ENCODE data around the gene KCNJ1.

The KCNJ1 gene

GRCh38 chr11:128900468-128900867 lies 33.4 kb upstream of the KCNJ1 start:
- no peak overlapping the region for H3K4me3 ChIP-seq (ENCODE audit: low read length)
- DNase-seq (ENCODE audit: low read depth), result no peak
- no peak for TF ChIP-seq CTCF (conservative IDR thresholded peaks at IDR 0.05; ENCODE audit: low read depth, low read length)

GRCh38 chr11:128898580-128899344 lies 31.7 kb upstream of the KCNJ1 start:
- no peak for DNase-seq (ENCODE audit: low read depth)
- TF ChIP-seq CTCF (conservative IDR thresholded peaks at IDR 0.05; ENCODE audit: low read depth, low read length), result no peak
- no peak overlapping the region for H3K4me3 ChIP-seq (ENCODE audit: low read length)

GRCh38 chr11:128897826-128898225 lies 30.7 kb upstream of the KCNJ1 start:
- no peak overlapping the region for H3K4me3 ChIP-seq (ENCODE audit: low read length)
- no peak for DNase-seq (ENCODE audit: low read depth)
- no peak for TF ChIP-seq CTCF (conservative IDR thresholded peaks at IDR 0.05; ENCODE audit: low read depth, low read length)

GRCh38 chr11:128896356-128896755 lies 29.3 kb upstream of the KCNJ1 start:
- no peak overlapping the region for H3K4me3 ChIP-seq (ENCODE audit: low read length)
- DNase-seq (ENCODE audit: low read depth), result no peak
- TF ChIP-seq CTCF (conservative IDR thresholded peaks at IDR 0.05; ENCODE audit: low read depth, low read length), result no peak

GRCh38 chr11:128895526-128895925 lies 28.4 kb upstream of the KCNJ1 start:
- no peak overlapping the region for H3K4me3 ChIP-seq (ENCODE audit: low read length)
- no peak for DNase-seq (ENCODE audit: low read depth)
- TF ChIP-seq CTCF (conservative IDR thresholded peaks at IDR 0.05; ENCODE audit: low read depth, low read length), result no peak

- no peak for TF ChIP-seq CTCF (conservative IDR thresholded peaks at IDR 0.05; ENCODE audit: low read depth, low read length)
- DNase-seq (ENCODE audit: low read depth), result no peak
- no peak overlapping the region for H3K4me3 ChIP-seq (ENCODE audit: low read length)
Measured at GRCh38 chr11:128894685-128895084, 27.6 kb upstream of the KCNJ1 start.

GRCh38 chr11:128894286-128894681 lies 27.2 kb upstream of the KCNJ1 start:
- H3K4me3 ChIP-seq (ENCODE audit: low read length), result no peak overlapping the region
- no peak for DNase-seq (ENCODE audit: low read depth)
- no peak for TF ChIP-seq CTCF (conservative IDR thresholded peaks at IDR 0.05; ENCODE audit: low read depth, low read length)

Measured in retinal pigment epithelial cell (primary cell).